PC-3 (cell line): ENCODE measurements around the gene PLEKHM2. TPM values are rescaled to one million over a fixed set of nuclear protein-coding genes. Genes with fewer than 3 reads are reported as not detected.

Source experiments
- ATAC-seq: fragments of 200-7000 bp; cut with Tn5 transposase; 2 replicates; pipeline ENCODE4 v1.9.1; 2020; ENCODE audit warnings: mild to moderate bottlenecking, moderate library complexity
- BruUV-seq: library from RNA; stranded (reverse); fragments of 400-500 nt; replicated peaks from 2 replicates; lab custom pipeline; 2021; lab: Mats Ljungman, UMichigan
- CTCF ChIA-PET: fragments of 300-600 bp; sonication (Branson Sonifier 250); formaldehyde crosslinking; loops from one replicate; lab custom pipeline; 2022; ENCODE audit warnings: antibody characterized with exemption; lab: Charles Lee
- POLR2A ChIA-PET: fragments of 300-600 bp; sonication (Branson Sonifier 250); formaldehyde crosslinking; loops from one replicate; lab custom pipeline; 2022; ENCODE audit warnings: antibody characterized with exemption; ENCODE audit not compliant: unreplicated experiment; lab: Charles Lee
- DNase-seq: peaks from one replicate; pipeline ENCODE4 v3.0.0-alpha.2; 2015
- H2AFZ ChIP-seq: fragments of 300-600 bp; sonication (generic); 2 replicates; pipeline ENCODE4 v1.6.0; 2016; ENCODE audit warnings: antibody characterized with exemption, low read length
- H3F3A ChIP-seq: fragments of 300-600 bp; sonication (generic); one replicate; pipeline ENCODE4 v1.6.0; 2017; ENCODE audit warnings: antibody characterized with exemption, low read length, control low read depth, mild to moderate bottlenecking; ENCODE audit not compliant: unreplicated experiment
- H3K27ac ChIP-seq: fragments of 300-600 bp; sonication (generic); 2 replicates; pipeline ENCODE4 v1.5.1; 2016; ENCODE audit warnings: mild to moderate bottlenecking, low read length
- H3K27me3 ChIP-seq: fragments of 300-600 bp; sonication (generic); 2 replicates; pipeline ENCODE4 v1.6.1; 2016; ENCODE audit warnings: low read length, mixed read lengths
- H3K36me3 ChIP-seq: fragments of 300-600 bp; sonication (generic); 2 replicates; pipeline ENCODE4 v1.6.1; 2016; ENCODE audit warnings: low read depth, mixed run types, low read length, mixed read lengths
- H3K4me1 ChIP-seq: fragments of 300-600 bp; sonication (generic); 2 replicates; pipeline ENCODE4 v1.5.1; 2016; ENCODE audit warnings: low read length; ENCODE audit not compliant: insufficient read depth
- H3K4me2 ChIP-seq: fragments of 300-600 bp; sonication (generic); 2 replicates; pipeline ENCODE4 v1.6.0; 2016; ENCODE audit warnings: low read length
- H3K4me3 ChIP-seq: fragments of 300-600 bp; sonication (generic); 2 replicates; pipeline ENCODE4 v1.5.1; 2016; ENCODE audit warnings: mild to moderate bottlenecking, low read length, mixed read lengths
- H3K79me2 ChIP-seq: fragments of 300-600 bp; sonication (generic); 2 replicates; pipeline ENCODE4 v1.6.1; 2017; ENCODE audit warnings: low read length, mixed read lengths
- H3K9ac ChIP-seq: fragments of 300-600 bp; sonication (generic); 2 replicates; pipeline ENCODE4 v1.6.0; 2016; ENCODE audit warnings: mild to moderate bottlenecking, low read length
- H3K9me2 ChIP-seq: fragments of 300-600 bp; sonication (generic); replicated peaks from 2 replicates; pipeline ENCODE4 v1.6.1; 2016; ENCODE audit warnings: mixed run types, low read length, mixed read lengths
- H3K9me3 ChIP-seq: fragments of 300-600 bp; sonication (generic); 2 replicates; pipeline ENCODE4 v1.6.1; 2016; ENCODE audit warnings: low read length, mixed read lengths
- H4K20me1 ChIP-seq: fragments of 300-600 bp; sonication (generic); 2 replicates; pipeline ENCODE4 v1.6.1; 2016; ENCODE audit warnings: low read length, mixed read lengths
- CTCF ChIP-seq: fragments of 300-600 bp; sonication (generic); conservative IDR thresholded peaks from 2 replicates; pipeline ENCODE4 v1.5.1; 2017; ENCODE audit warnings: antibody characterized with exemption, low read depth, mild to moderate bottlenecking, low read length
- EZH2 ChIP-seq: fragments of 300-600 bp; sonication (generic); IDR thresholded peaks from one replicate; pipeline ENCODE4 v1.6.1; 2017; ENCODE audit warnings: antibody characterized with exemption, mild to moderate bottlenecking, low read length; ENCODE audit not compliant: unreplicated experiment
- EZH2phosphoT487 ChIP-seq: fragments of 300-600 bp; sonication (generic); IDR thresholded peaks from 2 replicates; pipeline ENCODE4 v1.6.1; 2018; ENCODE audit warnings: mild to moderate bottlenecking, antibody characterized with exemption, low read length, borderline replicate concordance
- intact Hi-C: fragments of 100-400 bp; cut with micrococcal nuclease; formaldehyde crosslinking; loops from 2 replicates; pipeline ENCODE4 v1.9.0; 2023
- total RNA-seq: library from RNA; depleted of rRNA; stranded (reverse); fragments of >200 nt; gene quantifications from 2 replicates; pipeline ENCODE4 v1.2.3, GENCODE V29; 2014

Gene PLEKHM2
- total RNA-seq, 1 experiment from 2014 or later, result 31.3 TPM

- ChIA-PET POLR2A (no interaction called here), CTCF (no interaction called here)
- H3K36me3 ChIP-seq, result 0 out of 2 replicates have a peak, but pooled peaks cover 3% of the 10 kb centered on the region
- DNase-seq (no peak), ATAC-seq (no peak)
- no peaks in the 10 kb centered on the region for H3K27me3 ChIP-seq
- H4K20me1 ChIP-seq, result no peaks in the 10 kb centered on the region
- H3K9ac ChIP-seq, result no peak overlapping the region
- H3F3A ChIP-seq, result no peaks in the 10 kb centered on the region
- BruUV-seq, result no TSS peak
- TF ChIP-seq CTCF (no peak), EZH2phosphoT487 (no peak), EZH2 (no peak)
- H3K79me2 ChIP-seq, result no peaks in the 10 kb centered on the region
- H3K9me3 ChIP-seq, result no peaks in the 10 kb centered on the region
- H3K27ac ChIP-seq, result no peak overlapping the region
- H3K4me1 ChIP-seq, result no peaks in the 10 kb centered on the region
- intact Hi-C loops, result no loop called here
- no peak overlapping the region for H3K4me2 ChIP-seq
- H3K4me3 ChIP-seq, result no peak overlapping the region
- no peaks in the 10 kb centered on the region for H3K9me2 ChIP-seq
- no peak overlapping the region for H2AFZ ChIP-seq
Measured at GRCh38 chr1:15731735-15732685, 47.9 kb downstream of the PLEKHM2 start.

- ATAC-seq (no peak), DNase-seq (no peak)
- Histone ChIP-seq H3F3A (no peaks in the 10 kb centered on the region), H2AFZ (no peak overlapping the region), H3K4me3 (no peak overlapping the region), H3K27ac (no peak overlapping the region), H3K79me2 (no peaks in the 10 kb centered on the region), H3K27me3 (no peaks in the 10 kb centered on the region), H3K4me1 (no peaks in the 10 kb centered on the region), H3K9me2 (no peaks in the 10 kb centered on the region), H4K20me1 (no peaks in the 10 kb centered on the region), H3K9me3 (no peaks in the 10 kb centered on the region), H3K4me2 (no peak overlapping the region), H3K9ac (no peak overlapping the region), H3K36me3 (0 out of 2 replicates have a peak, but pooled peaks cover 3% of the 10 kb centered on the region)
- ChIA-PET CTCF (no interaction called here), POLR2A (no interaction called here)
- intact Hi-C loops, result no loop called here
- TF ChIP-seq EZH2phosphoT487 (no peak), EZH2 (no peak), CTCF (no peak)
- no TSS peak for BruUV-seq
Measured at GRCh38 chr1:15732686-15733081, 48.6 kb downstream of the PLEKHM2 start.
